Measurements from ENCODE around the gene LGALS3BP. TPM values are rescaled to one million over a fixed set of nuclear protein-coding genes. Genes with fewer than 3 reads are reported as not detected.

Gene LGALS3BP
- total and polyA plus RNA-seq, 12 donors: 196 to 852 (median 545) TPM

- DNase-seq: peak; percentile 47 to 56
- no peaks in the 10 kb centered on the region for H3K27me3 ChIP-seq
- 13 to 15% methylated on average over 28 of the region's 28 CpGs for WGBS, 2 donors
- intact Hi-C loops (cut with DNase I): loop anchor here in 6 of 10 donors (5.0 to 10.0 kb wide), 5 partner anchors 37 to 59 kb away; no protein-coding TSS in a partner anchor
- H3K4me3 ChIP-seq: peak overlapping the region; percentile 64 to 86 (median 75)
- peaks cover 13 to 65% (median 44%) of the 10 kb centered on the region in 9 donors for H3K4me1 ChIP-seq
- no peaks in the 10 kb centered on the region for H3K9me3 ChIP-seq
- no peak for TF ChIP-seq CTCF (IDR thresholded peaks at IDR 0.05)
- peak overlapping the region; percentile 29 to 97 (median 94) for H3K27ac ChIP-seq
- peaks cover 0 to 4% (median 0%) of the 10 kb centered on the region in 9 donors for H3K36me3 ChIP-seq
- peak in 4 of 8 donors; percentile 11 to 28 (median 17) for ATAC-seq
Measured at GRCh38 chr17:78923660-78924453, 55.9 kb downstream of the LGALS3BP start.

- no peaks in the 10 kb centered on the region for H3K9me3 ChIP-seq
- peaks cover 13 to 74% (median 47%) of the 10 kb centered on the region in 9 donors for H3K4me1 ChIP-seq
- H3K27ac ChIP-seq: peak overlapping the region in 8 of 10 donors; percentile 15 to 97 (median 94)
- peak overlapping the region in 9 of 10 donors; percentile 71 to 86 (median 75) for H3K4me3 ChIP-seq
- TF ChIP-seq CTCF (IDR thresholded peaks at IDR 0.05): no peak
- DNase-seq: no peak
- H3K27me3 ChIP-seq: no peaks in the 10 kb centered on the region
- ATAC-seq: no peak
- 55 to 75% methylated on average over 11 to 13 of the region's 13 CpGs for WGBS, 2 donors
- intact Hi-C loops (cut with DNase I): loop anchor here in 6 of 10 donors (5.0 to 10.0 kb wide), 5 partner anchors 36 to 58 kb away; no protein-coding TSS in a partner anchor
- peaks cover 0 to 4% (median 0%) of the 10 kb centered on the region in 9 donors for H3K36me3 ChIP-seq
Measured at GRCh38 chr17:78922816-78923498, 56.8 kb downstream of the LGALS3BP start.

DNA sequence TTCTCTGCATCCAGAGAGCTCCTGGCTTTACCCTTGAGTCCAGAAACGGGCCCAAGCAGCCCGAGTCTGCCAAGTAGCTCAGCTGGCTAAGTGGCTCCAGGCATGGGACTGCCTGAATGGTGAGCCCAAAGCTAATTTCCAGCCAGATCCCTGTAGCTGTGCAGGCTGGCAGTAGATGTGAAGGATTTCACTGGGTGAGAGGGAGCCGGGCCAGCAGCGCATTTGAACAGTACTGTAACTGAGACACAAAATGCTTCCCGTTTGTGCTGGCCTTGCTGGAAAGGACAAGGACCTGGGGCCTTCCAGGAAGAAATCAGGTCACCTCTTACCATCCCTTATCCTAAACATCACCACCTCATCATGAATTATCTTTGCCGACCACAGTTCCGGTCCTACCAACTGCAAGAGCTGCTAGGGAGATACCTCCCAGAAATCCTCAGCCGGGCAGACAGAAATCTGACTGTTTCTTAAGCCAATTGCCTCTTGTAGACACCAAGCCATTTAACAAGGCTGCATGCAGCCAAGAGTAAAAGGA is 58.2 kb downstream of the LGALS3BP start:
- peaks cover 0 to 4% (median 0%) of the 10 kb centered on the region in 9 donors for H3K36me3 ChIP-seq
- H3K27me3 ChIP-seq: no peaks in the 10 kb centered on the region
- TF ChIP-seq CTCF (IDR thresholded peaks at IDR 0.05): no peak
- peak in 6 of 8 donors; percentile 31 to 60 (median 46) for ATAC-seq
- 30 to 53% methylated on average over 8 of the region's 8 CpGs for WGBS, 2 donors
- H3K4me3 ChIP-seq: peak overlapping the region in 1 of 10 donors; percentile 3
- intact Hi-C loops (cut with DNase I): loop anchor here in 6 of 10 donors (2.0 to 10.0 kb wide), 6 partner anchors 33 to 57 kb away; no protein-coding TSS in a partner anchor
- no peaks in the 10 kb centered on the region for H3K9me3 ChIP-seq
- H3K27ac ChIP-seq: peak overlapping the region; percentile 17 to 97 (median 40)
- peaks cover 16 to 86% (median 59%) of the 10 kb centered on the region in 9 donors for H3K4me1 ChIP-seq
- peak; percentile 47 to 52 for DNase-seq

Other genes starting within 250 kb of the LGALS3BP start
- 10 to 100 TPM; 23.5 to 46.9 (median 34.8) TPM for gene CYTH1, start 197.7 kb downstream of the LGALS3BP start, total RNA-seq
- gene CYTH1, start 197.7 kb downstream of the LGALS3BP start, polyA plus RNA-seq: 10 to 100 TPM; 22.3 to 31.5 TPM
- gene USP36, start 139.1 kb downstream of the LGALS3BP start, total RNA-seq: 10 to 100 TPM; 20.1 to 28.8 (median 24.9) TPM
- gene USP36, start 139.1 kb downstream of the LGALS3BP start, polyA plus RNA-seq: 10 to 100 TPM; 10.0 to 15.4 TPM
- gene CEP295NL, start 76.7 kb downstream of the LGALS3BP start, total RNA-seq: 1 to 10 TPM in 2 of 10 donors, under 1 TPM in 8; 0.22 to 1.3 (median 0.82) TPM
- 1 to 10 TPM in 1 of 2 donors, under 1 TPM in 1; 0.04 to 2.6 TPM for gene CEP295NL, start 76.7 kb downstream of the LGALS3BP start, polyA plus RNA-seq
- 100 to 1,000 TPM in 4 of 10 donors, 10 to 100 TPM in 6; 77.5 to 118 (median 99.3) TPM for gene TIMP2, start 54.5 kb downstream of the LGALS3BP start, total RNA-seq
- gene TIMP2, start 54.5 kb downstream of the LGALS3BP start, polyA plus RNA-seq: 10 to 100 TPM; 32.4 to 44.1 TPM
- gene CANT1, start 29.8 kb upstream of the LGALS3BP start, total RNA-seq: 10 to 100 TPM; 19.9 to 33.4 (median 24.4) TPM
- 10 to 100 TPM in 1 of 2 donors, 1 to 10 TPM in 1; 4.1 to 16.7 TPM for gene CANT1, start 29.8 kb upstream of the LGALS3BP start, polyA plus RNA-seq
- 100 to 1,000 TPM in 3 of 10 donors, 10 to 100 TPM in 7; 29.3 to 685 (median 62.8) TPM for gene C1QTNF1, start 44.2 kb upstream of the LGALS3BP start, total RNA-seq
- 100 to 1,000 TPM; 108 to 224 TPM for gene C1QTNF1, start 44.2 kb upstream of the LGALS3BP start, polyA plus RNA-seq
- 10 to 100 TPM; 20.1 to 45.5 (median 26.6) TPM for gene ENGASE, start 94.9 kb upstream of the LGALS3BP start, total RNA-seq
- gene ENGASE, start 94.9 kb upstream of the LGALS3BP start, polyA plus RNA-seq: 10 to 100 TPM in 1 of 2 donors, 1 to 10 TPM in 1; 9.7 to 54.1 TPM

Measured in heart right ventricle (tissue), 16 donors.